Peyer's patch (tissue), 4 donors: ENCODE data around the gene TNIK. TPM values are rescaled to one million over a fixed set of nuclear protein-coding genes. Genes with fewer than 3 reads are reported as not detected.

Source experiments
- DNase-seq, 3 donors: peaks; one replicate each; pipeline ENCODE4 v3.0.0-alpha.2; 2017 to 2019
- H3K27ac ChIP-seq, 4 donors: fragments of 200-600 bp; sonication (generic); one replicate each; pipeline ENCODE4 v1.5.1; 2016 to 2019
- H3K27me3 ChIP-seq, 2 donors: fragments of 200-600 bp; sonication (generic); one replicate each; pipeline ENCODE4 v1.5.1; 2019
- H3K36me3 ChIP-seq, 3 donors: fragments of 200-600 bp; sonication (generic); one replicate each; pipeline ENCODE4 v1.5.1; 2016 to 2019
- H3K4me1 ChIP-seq, 4 donors: fragments of 200-600 bp; sonication (generic); one replicate each; pipeline ENCODE4 v1.5.1; 2016 to 2019
- H3K4me3 ChIP-seq, 4 donors: fragments of 200-600 bp; sonication (generic); 1 replicate in 3 of 4; 2 replicates in 1 of 4; pipeline ENCODE4 v1.5.1; 2016 to 2019; ENCODE audit warnings: mild to moderate bottlenecking in 1 of 4
- H3K9me3 ChIP-seq, 4 donors: fragments of 200-600 bp; sonication (generic); one replicate each; pipeline ENCODE4 v1.5.1; 2016 to 2019; ENCODE audit warnings: mild to moderate bottlenecking in 1 of 4
- POLR2A ChIP-seq, 2 donors: fragments of 450-650 bp; IDR thresholded peaks; one replicate each; pipeline ENCODE4 v1.5.1; 2017; ENCODE audit warnings: antibody characterized with exemption in 2 of 2, mild to moderate bottlenecking in 2 of 2, moderate library complexity in 2 of 2
- total RNA-seq, 4 donors: library from RNA; depleted of rRNA; stranded (reverse); fragments of >200 nt; gene quantifications; one replicate each; pipeline ENCODE4 v1.1.0, GENCODE V29; 2016
- TF ChIP-seq, protein P1 (sequence below), 6 experiments: fragments of 450-650 bp in 4 of 6; fragments of 200-600 bp in 2 of 6; sonication (generic) in 1 of 6; IDR thresholded peaks; one replicate each; pipeline ENCODE4 v1.5.1; 2017 to 2019; ENCODE audit warnings: antibody characterized with exemption in 6 of 6, mild to moderate bottlenecking in 3 of 6, moderate library complexity in 1 of 6

Gene TNIK
- total RNA-seq, 4 donors from 2014 or later = 37.1 to 84.8 (median 74.4) TPM

- DNase-seq = no peak
Observed at GRCh38 chr3:171491361-171491760, 31.2 kb upstream of the TNIK start.

DNA sequence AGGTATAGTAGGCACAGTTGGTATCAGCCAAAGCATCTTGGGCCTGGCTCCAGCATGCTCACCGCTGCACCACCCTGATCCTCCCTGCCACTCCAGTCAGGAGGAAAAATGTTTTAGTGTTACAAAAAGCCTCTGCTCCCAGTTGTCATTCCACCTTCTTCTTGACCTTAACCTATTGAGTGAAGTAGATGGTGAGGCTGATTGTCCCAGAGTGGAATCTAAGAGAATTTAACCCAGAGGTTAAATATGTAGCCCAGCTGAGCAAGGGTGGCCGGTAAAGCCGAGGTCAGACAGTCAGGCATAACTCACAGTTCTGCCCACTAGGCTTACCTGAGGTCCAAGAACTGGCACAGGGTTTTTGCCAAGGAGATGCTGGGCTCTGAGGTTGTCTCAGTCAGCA is 30.7 kb upstream of the TNIK start:
- Histone ChIP-seq H3K4me1 (no peaks in the 10 kb centered on the region), H3K27me3 (no peaks in the 10 kb centered on the region), H3K27ac (no peak overlapping the region), H3K9me3 (no peaks in the 10 kb centered on the region), H3K4me3 (no peak overlapping the region), H3K36me3 (no peaks in the 10 kb centered on the region)
- TF ChIP-seq, protein P1, sequence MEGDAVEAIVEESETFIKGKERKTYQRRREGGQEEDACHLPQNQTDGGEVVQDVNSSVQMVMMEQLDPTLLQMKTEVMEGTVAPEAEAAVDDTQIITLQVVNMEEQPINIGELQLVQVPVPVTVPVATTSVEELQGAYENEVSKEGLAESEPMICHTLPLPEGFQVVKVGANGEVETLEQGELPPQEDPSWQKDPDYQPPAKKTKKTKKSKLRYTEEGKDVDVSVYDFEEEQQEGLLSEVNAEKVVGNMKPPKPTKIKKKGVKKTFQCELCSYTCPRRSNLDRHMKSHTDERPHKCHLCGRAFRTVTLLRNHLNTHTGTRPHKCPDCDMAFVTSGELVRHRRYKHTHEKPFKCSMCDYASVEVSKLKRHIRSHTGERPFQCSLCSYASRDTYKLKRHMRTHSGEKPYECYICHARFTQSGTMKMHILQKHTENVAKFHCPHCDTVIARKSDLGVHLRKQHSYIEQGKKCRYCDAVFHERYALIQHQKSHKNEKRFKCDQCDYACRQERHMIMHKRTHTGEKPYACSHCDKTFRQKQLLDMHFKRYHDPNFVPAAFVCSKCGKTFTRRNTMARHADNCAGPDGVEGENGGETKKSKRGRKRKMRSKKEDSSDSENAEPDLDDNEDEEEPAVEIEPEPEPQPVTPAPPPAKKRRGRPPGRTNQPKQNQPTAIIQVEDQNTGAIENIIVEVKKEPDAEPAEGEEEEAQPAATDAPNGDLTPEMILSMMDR (IDR thresholded peaks at IDR 0.05) = no peak
- no peak for TF ChIP-seq POLR2A (IDR thresholded peaks at IDR 0.05)
- no peak for DNase-seq

More at GRCh38 chr3:171491361-171491760, 31.2 kb upstream of the TNIK start:
- no peak overlapping the region for H3K27ac ChIP-seq
- peak overlapping the region in 2 of 4 donors; percentile 2 to 6 for H3K4me3 ChIP-seq
- H3K4me1 ChIP-seq = no peaks in the 10 kb centered on the region
- no peaks in the 10 kb centered on the region for H3K27me3 ChIP-seq
- no peaks in the 10 kb centered on the region for H3K9me3 ChIP-seq
- H3K36me3 ChIP-seq = no peaks in the 10 kb centered on the region
- TF ChIP-seq, protein P1 (IDR thresholded peaks at IDR 0.05) = no peak
- no peak for TF ChIP-seq POLR2A (IDR thresholded peaks at IDR 0.05)

GRCh38 chr3:171489348-171489747 is 29.1 kb upstream of the TNIK start:
- H3K27ac ChIP-seq = no peak overlapping the region
- H3K4me3 ChIP-seq = no peak overlapping the region
- no peak for DNase-seq
- H3K4me1 ChIP-seq = no peaks in the 10 kb centered on the region
- H3K27me3 ChIP-seq = no peaks in the 10 kb centered on the region
- no peak for TF ChIP-seq POLR2A (IDR thresholded peaks at IDR 0.05)
- TF ChIP-seq, protein P1 (IDR thresholded peaks at IDR 0.05) = no peak
- H3K36me3 ChIP-seq = no peaks in the 10 kb centered on the region
- no peaks in the 10 kb centered on the region for H3K9me3 ChIP-seq

DNA sequence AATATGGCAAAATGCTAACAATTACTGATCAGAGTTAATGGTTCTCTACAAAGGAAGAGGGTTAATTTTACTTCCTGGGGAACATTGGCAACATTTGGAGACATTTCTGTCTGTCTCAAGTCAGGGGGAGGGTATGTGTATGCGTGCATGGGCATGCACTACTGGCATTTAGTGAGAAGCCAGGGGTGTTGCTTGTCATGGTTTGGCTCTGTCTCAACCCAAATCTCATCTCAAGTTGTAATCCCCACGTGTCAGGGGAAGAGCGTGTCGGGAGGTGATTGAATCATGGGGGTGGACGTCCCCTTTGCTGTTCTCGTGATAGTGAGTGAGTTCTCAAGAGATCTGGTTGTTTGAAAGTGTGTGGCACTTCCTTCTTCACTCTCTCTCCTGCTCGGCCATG is 28.3 kb upstream of the TNIK start:
- no peak overlapping the region for H3K27ac ChIP-seq
- no peaks in the 10 kb centered on the region for H3K9me3 ChIP-seq
- TF ChIP-seq, protein P1 (IDR thresholded peaks at IDR 0.05) = no peak
- TF ChIP-seq POLR2A (IDR thresholded peaks at IDR 0.05) = no peak
- no peaks in the 10 kb centered on the region for H3K27me3 ChIP-seq
- DNase-seq = no peak
- H3K4me3 ChIP-seq = no peak overlapping the region
- H3K36me3 ChIP-seq = no peaks in the 10 kb centered on the region
- no peaks in the 10 kb centered on the region for H3K4me1 ChIP-seq

- DNase-seq = no peak
- Histone ChIP-seq H3K36me3 (no peaks in the 10 kb centered on the region), H3K27me3 (no peaks in the 10 kb centered on the region), H3K4me3 (no peak overlapping the region), H3K4me1 (no peaks in the 10 kb centered on the region), H3K9me3 (no peaks in the 10 kb centered on the region), H3K27ac (no peak overlapping the region)
- TF ChIP-seq, protein P1 (IDR thresholded peaks at IDR 0.05) = no peak
- TF ChIP-seq POLR2A (IDR thresholded peaks at IDR 0.05) = no peak
Observed at GRCh38 chr3:171487382-171487781, 27.2 kb upstream of the TNIK start.

GRCh38 chr3:171485338-171485737 is 25.1 kb upstream of the TNIK start:
- TF ChIP-seq, protein P1 (IDR thresholded peaks at IDR 0.05) = no peak
- TF ChIP-seq POLR2A (IDR thresholded peaks at IDR 0.05) = no peak
- Histone ChIP-seq H3K4me3 (no peak overlapping the region), H3K4me1 (no peaks in the 10 kb centered on the region), H3K36me3 (no peaks in the 10 kb centered on the region), H3K27me3 (no peaks in the 10 kb centered on the region), H3K27ac (no peak overlapping the region), H3K9me3 (no peaks in the 10 kb centered on the region)
- no peak for DNase-seq
